H1 (cell line): ENCODE measurements around the gene TFCP2L1.

Experiments used
- CHD2 ChIP-seq: IDR thresholded peaks from 2 replicates; pipeline ENCODE4 v1.6.1; 2012; ENCODE audit warnings: low read length, improper control_type of control experiment
- EP300 ChIP-seq, 2 experiments: IDR thresholded peaks; 1 replicate in 1 of 2; 2 replicates in 1 of 2; pipeline ENCODE4 v1.6.1; 2011 to 2012; ENCODE audit warnings: low read depth in 2 of 2, low read length in 2 of 2, mild to moderate bottlenecking in 2 of 2, borderline replicate concordance in 1 of 2, inconsistent platforms in 1 of 2, moderate library complexity in 1 of 2
- EZH2 ChIP-seq: fragments of 200-600 bp; sonication (generic); IDR thresholded peaks from 2 replicates; pipeline ENCODE4 v1.7.1; 2012; ENCODE audit warnings: low read depth, mild to moderate bottlenecking, moderate library complexity, low read length, inconsistent platforms; ENCODE audit not compliant: severe bottlenecking
- JUND ChIP-seq: IDR thresholded peaks from 2 replicates; pipeline ENCODE4 v1.6.1; 2011; ENCODE audit warnings: mild to moderate bottlenecking, improper control_type of control experiment, low read length
- POLR2A ChIP-seq, 2 experiments: IDR thresholded peaks; 1 replicate in 1 of 2; 2 replicates in 1 of 2; pipeline ENCODE4 v1.6.1; 2011; ENCODE audit warnings: low read depth in 2 of 2, low read length in 2 of 2, mild to moderate bottlenecking in 2 of 2; ENCODE audit errors: control extremely low read depth in 1 of 2
- SIN3A ChIP-seq, 2 experiments: IDR thresholded peaks in 1 of 2; conservative IDR thresholded peaks in 1 of 2; 2 replicates each; pipeline ENCODE4 v1.6.1; 2011 to 2012; ENCODE audit warnings: low read length in 2 of 2, improper control_type of control experiment in 1 of 2, low read depth in 1 of 2, mild to moderate bottlenecking in 1 of 2
- SIX5 ChIP-seq: IDR thresholded peaks from 2 replicates; pipeline ENCODE4 v1.6.1; 2011; ENCODE audit warnings: mild to moderate bottlenecking, low read depth, low read length
- USF2 ChIP-seq: IDR thresholded peaks from 2 replicates; pipeline ENCODE4 v1.6.1; 2011; ENCODE audit warnings: low read length, improper control_type of control experiment
- TF ChIP-seq, protein P1 (sequence below), 3 experiments: IDR thresholded peaks; 1 replicate in 2 of 3; 2 replicates in 1 of 3; pipeline versions ENCODE4 v1.5.1 to v1.6.1; 2011; ENCODE audit warnings: low read length in 3 of 3, mild to moderate bottlenecking in 3 of 3, inconsistent platforms in 2 of 3, low read depth in 1 of 3, moderate library complexity in 1 of 3; ENCODE audit not compliant: insufficient read depth in 1 of 3; ENCODE audit errors: control extremely low read depth in 1 of 3

- TF ChIP-seq, protein P1, sequence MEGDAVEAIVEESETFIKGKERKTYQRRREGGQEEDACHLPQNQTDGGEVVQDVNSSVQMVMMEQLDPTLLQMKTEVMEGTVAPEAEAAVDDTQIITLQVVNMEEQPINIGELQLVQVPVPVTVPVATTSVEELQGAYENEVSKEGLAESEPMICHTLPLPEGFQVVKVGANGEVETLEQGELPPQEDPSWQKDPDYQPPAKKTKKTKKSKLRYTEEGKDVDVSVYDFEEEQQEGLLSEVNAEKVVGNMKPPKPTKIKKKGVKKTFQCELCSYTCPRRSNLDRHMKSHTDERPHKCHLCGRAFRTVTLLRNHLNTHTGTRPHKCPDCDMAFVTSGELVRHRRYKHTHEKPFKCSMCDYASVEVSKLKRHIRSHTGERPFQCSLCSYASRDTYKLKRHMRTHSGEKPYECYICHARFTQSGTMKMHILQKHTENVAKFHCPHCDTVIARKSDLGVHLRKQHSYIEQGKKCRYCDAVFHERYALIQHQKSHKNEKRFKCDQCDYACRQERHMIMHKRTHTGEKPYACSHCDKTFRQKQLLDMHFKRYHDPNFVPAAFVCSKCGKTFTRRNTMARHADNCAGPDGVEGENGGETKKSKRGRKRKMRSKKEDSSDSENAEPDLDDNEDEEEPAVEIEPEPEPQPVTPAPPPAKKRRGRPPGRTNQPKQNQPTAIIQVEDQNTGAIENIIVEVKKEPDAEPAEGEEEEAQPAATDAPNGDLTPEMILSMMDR (IDR thresholded peaks at IDR 0.05; ENCODE audit: control extremely low read depth in 1 of 3, insufficient read depth in 1 of 3, low read depth in 1 of 3, low read length in 3 of 3): no peak
- TF ChIP-seq POLR2A (IDR thresholded peaks at IDR 0.05; ENCODE audit: control extremely low read depth in 1 of 2, low read depth in 2 of 2, low read length in 2 of 2): no peak
- no peak for TF ChIP-seq SIN3A (conservative IDR thresholded peaks at IDR 0.05 in 1 of 2, IDR thresholded peaks at IDR 0.05 in 1 of 2; ENCODE audit: low read depth in 1 of 2, low read length in 2 of 2)
- TF ChIP-seq SIX5: no peak
- TF ChIP-seq USF2: no peak
- TF ChIP-seq JUND: no peak
- no peak for TF ChIP-seq EZH2
- TF ChIP-seq EP300 (IDR thresholded peaks at IDR 0.05; ENCODE audit: borderline replicate concordance in 1 of 2, low read depth in 2 of 2, low read length in 2 of 2): no peak
- no peak for TF ChIP-seq CHD2
These were observed 12.4 kb downstream of the TFCP2L1 start for GRCh38 chr2:121272596-121272995.
